Choroid plexus epithelial cell (primary cell): ENCODE data around the gene BOC.

Experiments
- DNase-seq: peaks from one replicate; pipeline ENCODE4 v3.0.0-alpha.2; 2010; ENCODE audit warnings: low read depth
- H3K4me3 ChIP-seq: 2 replicates; pipeline ENCODE4 v1.5.1; 2011; ENCODE audit warnings: low read depth, mild to moderate bottlenecking, control low read depth, low read length, moderate library complexity
- TF ChIP-seq, protein P1 (sequence below): conservative IDR thresholded peaks from 2 replicates; pipeline ENCODE4 v1.5.1; 2011; ENCODE audit warnings: low read depth, mild to moderate bottlenecking, control low read depth, inconsistent platforms, low read length, moderate library complexity

The BOC gene

DNA sequence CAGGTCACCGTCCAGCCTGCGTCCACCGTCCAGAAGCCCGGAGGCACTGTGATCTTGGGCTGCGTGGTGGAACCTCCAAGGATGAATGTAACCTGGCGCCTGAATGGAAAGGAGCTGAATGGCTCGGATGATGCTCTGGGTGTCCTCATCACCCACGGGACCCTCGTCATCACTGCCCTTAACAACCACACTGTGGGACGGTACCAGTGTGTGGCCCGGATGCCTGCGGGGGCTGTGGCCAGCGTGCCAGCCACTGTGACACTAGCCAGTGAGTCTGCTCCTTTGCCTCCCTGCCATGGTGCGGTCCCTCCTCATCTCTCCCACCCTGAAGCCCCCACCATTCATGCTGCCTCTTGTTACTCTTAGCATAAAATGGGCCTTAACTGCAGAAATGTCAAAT, 39.2 kb downstream of the BOC start:
- TF ChIP-seq, protein P1, sequence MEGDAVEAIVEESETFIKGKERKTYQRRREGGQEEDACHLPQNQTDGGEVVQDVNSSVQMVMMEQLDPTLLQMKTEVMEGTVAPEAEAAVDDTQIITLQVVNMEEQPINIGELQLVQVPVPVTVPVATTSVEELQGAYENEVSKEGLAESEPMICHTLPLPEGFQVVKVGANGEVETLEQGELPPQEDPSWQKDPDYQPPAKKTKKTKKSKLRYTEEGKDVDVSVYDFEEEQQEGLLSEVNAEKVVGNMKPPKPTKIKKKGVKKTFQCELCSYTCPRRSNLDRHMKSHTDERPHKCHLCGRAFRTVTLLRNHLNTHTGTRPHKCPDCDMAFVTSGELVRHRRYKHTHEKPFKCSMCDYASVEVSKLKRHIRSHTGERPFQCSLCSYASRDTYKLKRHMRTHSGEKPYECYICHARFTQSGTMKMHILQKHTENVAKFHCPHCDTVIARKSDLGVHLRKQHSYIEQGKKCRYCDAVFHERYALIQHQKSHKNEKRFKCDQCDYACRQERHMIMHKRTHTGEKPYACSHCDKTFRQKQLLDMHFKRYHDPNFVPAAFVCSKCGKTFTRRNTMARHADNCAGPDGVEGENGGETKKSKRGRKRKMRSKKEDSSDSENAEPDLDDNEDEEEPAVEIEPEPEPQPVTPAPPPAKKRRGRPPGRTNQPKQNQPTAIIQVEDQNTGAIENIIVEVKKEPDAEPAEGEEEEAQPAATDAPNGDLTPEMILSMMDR = no peak
- no peak overlapping the region for H3K4me3 ChIP-seq
- no peak for DNase-seq

DNA sequence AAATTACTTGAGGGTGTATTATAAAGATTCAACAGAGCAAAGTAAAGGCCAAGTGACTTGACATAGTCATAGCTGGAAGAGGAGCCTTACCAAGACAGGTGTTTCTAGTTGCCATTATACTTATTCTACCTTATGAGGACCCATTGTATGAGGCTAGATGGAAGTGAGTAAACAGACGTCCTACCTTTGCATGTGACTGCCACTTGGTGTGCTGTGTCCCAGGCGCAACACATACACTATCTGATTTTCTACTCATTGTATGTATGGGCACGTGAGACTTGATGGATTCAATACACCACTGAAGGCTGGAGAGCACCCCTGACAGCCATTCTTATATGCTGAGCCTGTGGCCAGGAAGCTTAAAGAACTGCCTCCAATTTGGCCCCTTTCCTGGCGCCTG, 40.5 kb downstream of the BOC start:
- no peak for DNase-seq
- H3K4me3 ChIP-seq = no peak overlapping the region
- TF ChIP-seq, protein P1 = no peak

DNA sequence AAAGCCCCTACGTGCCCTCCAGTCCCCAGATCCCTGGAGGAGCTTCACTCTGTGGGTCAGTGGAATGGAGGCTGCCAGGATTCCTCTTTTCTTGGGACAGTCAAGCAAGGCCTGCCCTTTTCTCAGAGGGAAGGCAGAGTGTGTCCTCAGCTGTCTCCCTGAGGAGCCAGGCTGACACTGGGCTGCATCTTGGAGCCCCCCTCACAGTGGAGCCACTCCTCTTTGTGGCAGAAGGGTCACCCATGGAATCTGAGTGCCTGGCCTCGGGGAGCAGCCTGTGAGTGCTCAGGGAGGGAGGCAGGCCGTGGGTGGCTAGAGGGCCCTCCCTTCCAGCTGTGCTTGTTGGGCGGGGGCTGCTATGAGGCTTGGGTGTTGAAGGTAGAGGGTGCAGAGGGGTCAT, 41.2 kb downstream of the BOC start:
- no peak overlapping the region for H3K4me3 ChIP-seq
- TF ChIP-seq, protein P1 = no peak
- no peak for DNase-seq

DNA sequence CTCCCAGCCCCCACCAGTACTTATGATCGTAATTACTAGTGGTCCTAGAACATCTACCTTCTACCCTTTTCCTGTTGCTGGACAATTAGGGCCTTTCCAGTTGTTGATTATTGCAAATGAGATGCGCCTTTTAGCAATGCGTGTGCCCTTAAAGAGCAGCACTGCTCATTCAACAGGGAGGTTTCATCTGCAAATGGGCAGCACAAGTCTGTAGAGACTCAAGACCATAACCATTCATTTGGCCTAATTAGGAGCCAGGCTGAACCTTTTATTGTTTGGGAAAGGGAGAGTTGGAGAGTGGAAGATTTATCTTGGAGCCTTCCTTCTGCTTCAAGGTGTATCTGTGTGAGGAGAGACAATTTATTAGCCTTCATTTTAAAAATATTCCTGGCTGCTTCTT, 42.3 kb downstream of the BOC start:
- TF ChIP-seq, protein P1 = no peak
- H3K4me3 ChIP-seq = no peak overlapping the region
- no peak for DNase-seq

DNA sequence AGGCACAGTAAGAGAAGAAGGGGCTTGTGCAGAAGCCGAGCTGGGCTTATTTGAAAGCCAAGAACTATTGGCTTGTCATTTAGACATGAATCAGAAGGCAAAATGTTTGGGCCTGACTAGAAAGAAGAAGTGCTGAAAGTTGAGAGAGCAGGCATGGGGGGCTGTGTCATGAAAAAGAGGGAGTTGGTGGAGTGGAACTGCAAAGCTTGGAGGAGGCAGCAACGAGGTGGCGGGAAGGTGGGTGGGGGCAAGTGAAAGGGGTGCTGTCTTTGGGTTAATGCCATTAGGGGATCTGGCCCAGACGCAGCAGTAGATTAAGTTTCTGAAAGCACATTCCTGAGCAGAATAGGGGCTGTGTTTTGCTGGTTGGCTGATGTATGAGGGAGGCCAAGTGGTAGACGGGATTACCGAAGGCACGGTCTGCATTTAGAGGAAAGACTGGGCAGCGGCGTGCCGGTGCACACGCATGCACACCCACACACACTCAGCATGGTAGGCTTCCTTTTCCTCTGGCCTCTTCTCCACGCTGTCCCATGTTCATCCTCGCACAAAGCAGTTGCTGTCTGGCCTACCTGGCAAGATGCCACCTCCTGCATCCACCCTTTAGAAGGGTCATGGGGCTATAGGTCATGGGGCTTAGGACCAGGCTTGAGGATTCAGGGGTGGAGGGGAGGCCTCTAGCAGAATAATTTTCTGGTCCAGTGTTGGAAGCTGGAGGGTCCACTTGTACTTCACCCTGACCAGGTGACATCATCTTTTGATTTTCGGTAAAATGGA, 43.0 kb downstream of the BOC start:
- no peak for DNase-seq
- TF ChIP-seq, protein P1 = no peak
- H3K4me3 ChIP-seq = no peak overlapping the region

DNA sequence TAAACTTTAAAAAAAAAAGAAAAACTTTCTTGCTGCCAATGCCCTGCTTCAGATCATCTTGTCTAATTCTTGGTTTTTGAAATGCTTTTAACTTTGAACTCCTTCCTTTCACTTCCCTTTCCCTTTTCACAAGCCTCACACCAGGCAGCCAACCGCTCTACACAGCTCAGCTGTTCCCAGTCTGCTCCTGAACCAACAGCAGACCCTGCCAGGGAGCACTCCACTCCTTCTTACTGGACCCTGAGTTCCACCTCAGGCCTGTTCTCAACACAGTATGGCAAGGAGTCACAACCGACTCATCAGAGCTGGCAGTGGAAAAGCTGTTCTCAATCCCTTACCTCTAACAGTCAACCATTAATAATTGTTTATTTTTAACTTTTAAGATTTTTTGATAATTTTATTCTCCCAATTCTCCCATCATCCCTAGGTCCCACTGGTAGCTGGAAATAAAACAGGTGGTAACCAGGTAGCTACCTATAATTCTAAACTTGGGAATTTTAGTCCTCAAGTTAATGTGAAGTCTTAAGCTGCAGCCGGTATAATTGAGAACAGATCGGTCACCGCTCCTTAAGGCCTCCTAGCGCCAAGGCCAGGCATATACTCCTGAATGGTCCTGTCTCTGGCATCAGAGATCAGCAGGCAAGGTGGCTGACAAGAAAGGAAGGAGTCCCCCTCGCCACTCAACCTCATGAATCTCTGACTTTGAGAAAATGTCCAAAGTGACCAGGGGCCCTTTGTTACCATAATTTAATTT, 43.9 kb downstream of the BOC start:
- no peak overlapping the region for H3K4me3 ChIP-seq
- TF ChIP-seq, protein P1 = peak; percentile 52
- DNase-seq = no peak
